HG03045 (cell line): Measurements from ENCODE around the gene TMEM37.

Source experiments
- ATAC-seq: cut with Tn5 transposase; IDR thresholded peaks from one replicate; pipeline ENCODE4 v1.9.1; 2021; ENCODE audit warnings: mild to moderate bottlenecking, moderate library complexity; ENCODE audit not compliant: unreplicated experiment

Gene TMEM37

GRCh38 chr2:119475857-119476244 lies 44.2 kb downstream of the TMEM37 start:
- ATAC-seq: no peak

GRCh38 chr2:119476301-119477112 lies 44.9 kb downstream of the TMEM37 start:
- ATAC-seq: no peak

- ATAC-seq: no peak
Measured at GRCh38 chr2:119477113-119477505, 45.5 kb downstream of the TMEM37 start.

- no peak for ATAC-seq
Measured at GRCh38 chr2:119478188-119478977, 46.7 kb downstream of the TMEM37 start.

- ATAC-seq: no peak
Measured at GRCh38 chr2:119478978-119479295, 47.3 kb downstream of the TMEM37 start.

GRCh38 chr2:119480184-119480583 lies 48.5 kb downstream of the TMEM37 start:
- ATAC-seq: no peak

GRCh38 chr2:119480718-119481142 lies 49.1 kb downstream of the TMEM37 start:
- no peak for ATAC-seq

GRCh38 chr2:119481501-119482455 lies 50.1 kb downstream of the TMEM37 start:
- no peak for ATAC-seq

GRCh38 chr2:119482481-119483394 lies 51.1 kb downstream of the TMEM37 start:
- no peak for ATAC-seq

- ATAC-seq: no peak
Measured at GRCh38 chr2:119483395-119483753, 51.7 kb downstream of the TMEM37 start.

GRCh38 chr2:119483896-119484718 lies 52.5 kb downstream of the TMEM37 start:
- no peak for ATAC-seq

- ATAC-seq: no peak
Measured at GRCh38 chr2:119484834-119485233, 53.2 kb downstream of the TMEM37 start.

- no peak for ATAC-seq
Measured at GRCh38 chr2:119485336-119486110, 53.9 kb downstream of the TMEM37 start.

GRCh38 chr2:119486196-119486827 lies 54.7 kb downstream of the TMEM37 start:
- no peak for ATAC-seq

GRCh38 chr2:119486886-119487285 lies 55.2 kb downstream of the TMEM37 start:
- no peak for ATAC-seq

- peak; percentile 60 for ATAC-seq
Measured at GRCh38 chr2:119487434-119488244, 56.0 kb downstream of the TMEM37 start.
